Hematopoietic multipotent progenitor cell treated with erythropoietin and hydrocortisone succinate and interleukin-3 and kit ligand, for 15 days (in vitro differentiated cells): Measurements from ENCODE around the gene EPHA4.

Experiments
- DNase-seq: peaks from one replicate; pipeline ENCODE4 v3.0.0-alpha.2; 2015; ENCODE audit warnings: low spot score

The EPHA4 gene

DNA sequence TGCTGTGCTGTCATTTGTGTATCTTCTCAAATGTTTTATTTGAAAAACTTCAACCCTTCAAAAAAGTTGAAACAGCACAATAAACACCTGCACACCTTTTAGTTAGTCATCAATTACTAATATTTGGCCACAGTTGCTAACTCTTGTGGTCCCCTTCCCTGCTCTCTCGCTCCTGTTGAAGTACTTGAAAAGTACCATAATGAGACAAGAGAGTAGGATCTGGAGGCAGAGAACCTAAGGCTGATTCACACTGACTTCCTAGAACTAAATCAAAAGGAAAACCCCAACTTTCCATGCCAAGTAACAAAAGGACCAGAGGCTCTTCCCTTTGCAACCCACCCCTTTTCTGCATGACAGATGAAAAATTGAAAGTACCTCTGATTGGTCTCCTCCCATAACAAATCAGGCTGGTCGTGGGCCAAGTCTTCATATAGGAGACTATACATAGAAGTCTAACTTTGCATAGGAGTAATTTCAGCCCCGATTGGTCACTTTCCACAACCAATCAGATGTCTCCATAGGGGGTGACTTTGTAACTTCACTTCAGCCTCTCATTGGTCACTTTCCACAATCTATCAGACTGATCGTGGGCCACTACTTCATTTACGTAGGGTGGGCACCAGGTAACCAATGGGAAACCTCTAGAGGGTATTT, 179.7 kb downstream of the EPHA4 start:
- no peak for DNase-seq

DNA sequence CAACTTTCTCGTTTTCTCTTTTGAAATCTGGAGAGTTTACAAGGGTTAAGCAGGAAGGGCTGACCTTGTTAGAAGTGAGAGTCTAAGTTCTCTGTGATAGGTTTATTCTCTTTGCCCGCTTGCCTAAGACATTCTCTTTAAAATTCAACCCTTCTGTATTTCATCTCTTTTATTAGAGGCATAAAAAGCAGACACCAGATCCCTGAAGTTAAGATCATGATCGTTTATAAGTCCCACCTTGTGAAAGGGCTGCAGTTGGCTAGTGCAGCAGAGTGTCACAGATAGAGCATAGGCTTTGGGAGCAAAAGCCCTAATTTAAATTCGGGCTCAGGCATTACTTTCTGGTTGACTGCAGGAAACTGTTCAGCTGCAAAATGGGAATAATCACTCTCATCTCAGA, 181.2 kb downstream of the EPHA4 start:
- DNase-seq = no peak

DNA sequence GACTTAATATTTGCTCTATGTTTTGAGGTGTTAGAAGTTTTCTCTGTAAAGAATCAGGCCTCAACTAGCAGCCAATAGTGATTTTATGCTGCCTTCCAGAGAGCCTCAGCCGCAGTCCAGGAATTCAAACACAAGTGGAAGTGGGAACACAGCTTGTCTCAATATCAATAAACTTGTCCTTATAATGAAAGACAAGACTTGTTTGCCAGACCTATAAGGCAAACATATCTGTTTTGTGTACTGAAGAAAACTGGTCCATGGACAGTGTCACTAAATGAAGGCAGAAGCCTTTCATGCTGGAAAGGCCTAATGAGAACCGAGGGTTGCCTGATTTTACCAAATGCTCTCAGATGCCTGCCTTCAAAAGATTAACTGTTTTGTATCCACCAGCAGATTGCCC, 182.2 kb downstream of the EPHA4 start:
- no peak for DNase-seq

DNA sequence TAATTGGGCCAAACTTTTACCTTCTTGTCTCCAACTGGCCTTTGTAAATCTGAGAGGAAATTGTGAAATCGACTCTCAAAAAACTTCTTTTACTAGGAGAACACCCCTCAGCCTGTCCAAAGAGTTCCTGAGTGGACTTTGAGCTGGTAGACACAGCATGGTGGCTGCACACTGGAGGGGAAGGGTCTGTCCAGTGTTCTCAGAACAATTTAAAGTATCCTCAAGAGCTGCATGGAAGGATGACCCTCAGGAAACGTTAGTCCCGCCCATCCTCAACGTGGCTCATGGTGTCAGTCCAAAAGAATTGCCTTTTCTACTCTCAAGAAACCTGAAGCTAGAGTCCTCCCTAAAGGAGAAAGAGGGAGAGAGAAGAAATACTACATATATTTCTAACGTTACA, 182.7 kb downstream of the EPHA4 start:
- DNase-seq = no peak

DNA sequence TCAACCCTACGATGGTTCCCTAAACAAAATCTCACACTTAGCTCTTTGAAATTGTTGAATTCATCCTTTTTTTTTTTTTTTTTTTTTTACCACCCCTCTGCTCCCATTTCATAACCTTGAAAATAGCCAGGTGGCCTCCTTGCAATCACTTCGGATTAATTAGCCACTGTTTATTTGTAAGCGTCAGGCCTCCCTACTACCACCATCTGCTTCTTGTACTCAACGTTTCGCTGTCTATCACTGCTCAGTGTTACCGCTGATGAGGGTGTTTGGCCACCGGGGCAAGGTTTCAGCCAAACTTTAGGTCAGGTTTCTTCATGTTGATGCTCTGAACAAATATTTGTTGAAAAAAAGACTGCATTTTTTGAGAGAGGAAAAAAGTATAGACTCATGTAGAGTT, 183.2 kb downstream of the EPHA4 start:
- no peak for DNase-seq

DNA sequence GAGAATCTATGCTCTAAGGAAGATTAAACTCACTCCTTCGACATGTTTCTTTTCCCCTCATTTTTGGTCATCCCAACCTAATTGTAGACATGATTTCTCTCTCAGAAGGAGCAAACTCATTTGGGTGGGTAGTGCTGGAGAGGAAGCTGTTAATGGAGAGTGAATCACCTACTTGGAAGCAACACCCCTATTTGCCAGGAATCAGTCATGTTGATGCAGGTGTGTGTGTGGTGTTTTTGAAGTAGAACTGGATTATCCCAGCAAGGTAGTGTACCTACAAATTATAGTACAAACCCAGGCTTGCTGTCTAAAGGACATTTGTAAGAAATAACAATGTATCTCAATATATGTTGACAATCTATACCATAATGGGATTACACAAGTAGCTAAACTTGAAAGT, 186.4 kb downstream of the EPHA4 start:
- no peak for DNase-seq

DNA sequence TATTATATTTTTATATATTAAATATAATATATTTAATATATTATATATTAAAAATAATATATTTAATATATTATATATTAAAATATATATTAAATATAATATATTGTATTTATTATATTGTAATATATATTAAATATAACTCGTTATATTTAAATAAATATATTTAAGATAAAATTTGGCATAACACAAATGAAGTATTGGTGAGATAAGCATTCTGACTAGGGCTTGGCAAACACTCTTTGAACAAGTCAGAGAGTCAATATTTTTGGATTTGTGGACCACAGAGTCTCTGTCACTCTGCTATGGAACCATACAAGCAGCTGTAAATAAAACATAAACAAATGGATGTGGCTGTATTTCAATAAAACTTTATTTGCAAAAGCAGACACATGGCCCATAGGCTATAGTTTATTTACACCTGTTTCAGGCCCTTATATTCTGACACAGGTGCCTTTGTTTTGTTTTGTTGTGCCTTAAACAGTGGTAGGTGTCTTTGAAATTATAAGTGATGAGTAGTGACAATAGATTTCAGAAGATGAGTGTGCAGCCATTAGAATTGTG, 190.1 kb downstream of the EPHA4 start:
- no peak for DNase-seq

DNA sequence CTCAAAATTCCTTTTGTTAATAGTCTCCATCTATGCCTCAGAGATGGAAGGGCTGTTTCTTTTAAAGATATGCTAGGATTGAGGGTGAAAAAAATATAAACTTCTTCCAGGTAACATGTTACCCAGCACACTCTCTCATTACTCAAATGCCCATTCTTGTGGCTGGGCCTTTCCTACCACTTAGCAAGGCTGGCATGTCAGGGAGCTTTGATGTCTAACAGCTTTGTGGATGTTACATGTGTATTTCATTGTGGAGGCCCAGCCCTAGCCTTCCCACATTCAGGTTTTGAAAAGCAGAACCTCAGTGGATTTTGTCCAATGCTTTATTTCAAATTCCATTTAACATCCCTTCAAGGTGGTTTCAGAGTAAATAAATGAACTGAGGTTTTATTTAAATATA, 191.4 kb downstream of the EPHA4 start:
- DNase-seq = no peak

DNA sequence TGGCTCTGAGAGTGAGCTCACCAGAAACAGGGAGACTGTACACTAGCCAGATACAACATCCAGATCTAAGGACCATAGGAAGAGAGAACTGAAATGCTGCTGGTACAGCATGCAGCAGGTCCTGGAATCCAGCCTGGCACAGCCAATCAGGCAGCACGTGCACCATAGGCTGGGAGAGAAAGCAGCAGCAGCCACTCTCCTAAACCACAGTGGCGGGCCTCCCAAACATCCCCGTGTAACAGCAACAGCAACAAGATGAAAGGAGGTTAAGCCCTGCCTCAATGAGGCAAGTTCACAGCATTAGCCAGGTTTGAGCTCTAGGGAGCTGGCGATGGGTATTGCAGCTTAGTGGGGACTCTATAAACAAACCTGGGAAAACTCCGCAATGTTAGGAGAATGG, 192.0 kb downstream of the EPHA4 start:
- DNase-seq = no peak

DNA sequence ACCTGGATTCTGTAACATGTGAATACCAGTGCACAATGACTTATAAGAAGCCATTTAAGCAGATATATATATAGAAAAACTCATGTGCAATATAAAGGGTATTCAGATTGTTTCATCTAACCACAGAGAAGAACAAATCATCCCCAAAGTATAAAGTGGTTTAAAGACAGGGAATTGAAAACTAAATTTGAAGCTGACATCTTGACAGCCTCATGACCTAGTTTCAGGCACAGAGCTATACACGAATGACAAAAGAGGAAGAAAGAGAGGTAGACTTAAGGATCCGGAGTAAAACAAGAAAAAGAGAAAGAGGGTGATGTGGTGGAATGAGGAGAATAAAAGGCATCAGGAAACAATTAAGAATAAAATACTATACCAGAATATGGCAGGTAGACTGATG, 194.5 kb downstream of the EPHA4 start:
- DNase-seq = no peak

DNA sequence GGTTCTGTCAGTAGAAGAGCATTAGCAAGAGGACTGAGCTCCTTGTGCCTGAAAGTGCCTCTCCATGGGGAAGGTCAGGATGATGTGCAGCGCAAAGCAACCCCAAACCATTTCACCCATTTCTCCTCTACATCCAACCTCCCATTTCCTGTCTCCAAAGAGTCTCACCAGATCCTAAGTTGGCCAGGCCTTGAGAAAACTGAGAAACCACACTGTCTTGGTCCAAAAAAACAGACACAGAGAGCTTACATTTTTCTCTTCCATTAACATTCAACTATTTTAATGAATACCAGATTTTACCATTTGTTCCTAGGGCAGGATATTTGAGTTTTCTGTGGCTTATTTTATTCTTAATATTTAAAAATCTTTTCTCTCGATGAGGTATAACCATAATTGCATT, 195.0 kb downstream of the EPHA4 start:
- no peak for DNase-seq

DNA sequence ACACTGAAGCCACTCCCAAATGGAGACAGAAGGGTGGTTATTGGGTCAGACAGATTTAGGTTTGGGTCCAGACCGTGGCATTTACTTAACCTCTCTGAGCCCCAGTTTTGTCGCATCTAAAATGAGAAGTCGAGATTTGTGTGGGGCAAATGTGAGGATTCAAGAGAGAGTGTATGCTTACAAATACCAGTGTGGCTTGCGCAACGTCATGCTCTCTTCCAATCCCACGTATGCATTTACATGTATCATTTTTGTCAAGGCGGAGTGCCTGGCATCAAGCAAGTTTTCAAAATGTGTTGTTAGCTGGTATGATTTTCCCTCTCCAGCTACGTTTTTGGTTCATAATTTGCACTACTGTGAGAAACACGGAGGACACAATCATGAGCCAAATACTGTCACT, 197.9 kb downstream of the EPHA4 start:
- no peak for DNase-seq

DNA sequence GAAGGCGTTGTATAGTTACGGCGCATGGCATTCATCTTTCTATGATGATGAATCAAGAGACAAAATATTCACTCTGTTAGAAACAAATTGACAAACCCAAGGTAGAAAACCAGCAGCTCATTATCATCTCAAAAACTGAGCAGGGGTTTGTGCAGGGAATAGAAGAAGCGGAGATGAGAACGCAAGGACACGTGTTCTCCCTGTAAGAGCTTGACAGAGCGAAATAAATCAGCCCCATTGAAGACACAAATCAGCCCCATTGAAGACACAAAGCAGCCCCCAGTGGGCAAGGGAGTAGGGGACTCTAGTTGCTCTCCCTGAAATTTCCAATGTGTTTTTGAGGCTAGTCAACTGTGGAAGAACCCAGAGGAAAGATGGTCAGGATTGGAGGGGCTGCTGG, 199.2 kb downstream of the EPHA4 start:
- no peak for DNase-seq

DNA sequence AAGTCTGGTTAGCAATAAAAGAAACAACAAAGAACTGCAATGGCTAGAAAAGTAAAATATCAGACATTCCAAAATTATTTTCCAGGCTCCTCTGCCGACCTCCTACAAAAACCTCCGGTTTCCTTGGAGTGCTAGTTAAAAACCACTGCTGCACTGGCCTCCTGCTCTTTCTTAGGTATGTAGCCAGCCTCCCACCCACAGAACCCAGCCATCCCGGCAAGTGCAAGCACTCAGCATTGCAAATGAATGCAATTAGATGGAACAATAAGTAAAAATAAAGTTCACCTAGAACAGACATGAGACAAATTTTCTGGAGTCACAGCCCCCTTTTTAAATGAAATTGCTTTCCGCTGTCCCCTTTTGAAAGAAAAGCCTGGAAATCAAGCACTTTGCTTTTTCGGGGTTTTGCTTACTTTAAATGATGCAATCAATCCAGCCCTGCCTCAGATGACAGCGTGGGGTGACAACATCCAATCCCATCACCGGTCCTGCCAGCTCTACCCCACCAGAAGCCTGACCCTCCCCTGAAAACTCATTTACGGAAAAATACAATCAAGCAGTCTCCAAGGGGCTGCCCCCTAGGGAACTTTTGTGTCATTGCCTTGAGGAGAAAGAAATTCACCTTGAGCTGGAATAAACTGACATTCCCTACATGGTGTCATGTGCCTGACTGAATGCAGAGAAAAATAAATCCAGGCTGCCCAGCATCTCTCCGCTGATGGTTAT, 199.8 kb downstream of the EPHA4 start:
- DNase-seq = no peak

DNA sequence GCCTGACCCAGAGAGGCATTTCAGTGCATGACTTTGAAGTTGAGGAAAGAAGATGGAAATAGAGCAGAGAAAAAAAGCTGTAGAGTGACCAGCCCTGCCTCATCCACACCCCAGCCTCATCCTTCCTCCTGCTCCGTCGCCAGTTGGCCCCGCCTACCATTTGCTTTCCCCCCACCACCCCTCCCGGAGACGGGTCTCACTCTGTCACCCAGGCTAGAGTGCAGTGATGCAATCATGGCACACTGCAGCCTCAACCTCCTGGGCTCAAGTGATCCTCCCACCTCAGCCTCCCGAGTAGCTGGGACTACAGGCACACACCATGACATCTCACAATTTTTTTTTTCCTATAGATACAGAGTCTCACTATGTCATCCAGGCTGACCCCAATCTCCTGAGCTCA, 200.8 kb downstream of the EPHA4 start:
- no peak for DNase-seq

DNA sequence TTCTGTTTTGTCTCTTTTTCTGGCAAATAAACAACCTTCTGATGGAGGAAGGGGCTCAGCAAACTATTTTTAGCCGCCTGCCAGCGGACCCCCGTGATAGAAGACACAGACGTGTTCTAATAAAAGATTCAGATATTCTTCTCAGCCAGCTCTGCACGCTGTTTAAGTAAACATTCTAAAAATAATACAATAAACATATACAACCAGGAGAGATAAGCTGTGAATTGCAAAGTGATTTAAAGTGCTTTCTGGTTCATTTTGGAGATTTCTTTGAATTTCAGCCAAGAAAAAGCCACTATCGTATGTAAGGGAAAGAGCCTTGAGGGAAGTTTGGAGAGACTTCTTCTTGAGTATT, 201.3 kb downstream of the EPHA4 start:
- no peak for DNase-seq

DNA sequence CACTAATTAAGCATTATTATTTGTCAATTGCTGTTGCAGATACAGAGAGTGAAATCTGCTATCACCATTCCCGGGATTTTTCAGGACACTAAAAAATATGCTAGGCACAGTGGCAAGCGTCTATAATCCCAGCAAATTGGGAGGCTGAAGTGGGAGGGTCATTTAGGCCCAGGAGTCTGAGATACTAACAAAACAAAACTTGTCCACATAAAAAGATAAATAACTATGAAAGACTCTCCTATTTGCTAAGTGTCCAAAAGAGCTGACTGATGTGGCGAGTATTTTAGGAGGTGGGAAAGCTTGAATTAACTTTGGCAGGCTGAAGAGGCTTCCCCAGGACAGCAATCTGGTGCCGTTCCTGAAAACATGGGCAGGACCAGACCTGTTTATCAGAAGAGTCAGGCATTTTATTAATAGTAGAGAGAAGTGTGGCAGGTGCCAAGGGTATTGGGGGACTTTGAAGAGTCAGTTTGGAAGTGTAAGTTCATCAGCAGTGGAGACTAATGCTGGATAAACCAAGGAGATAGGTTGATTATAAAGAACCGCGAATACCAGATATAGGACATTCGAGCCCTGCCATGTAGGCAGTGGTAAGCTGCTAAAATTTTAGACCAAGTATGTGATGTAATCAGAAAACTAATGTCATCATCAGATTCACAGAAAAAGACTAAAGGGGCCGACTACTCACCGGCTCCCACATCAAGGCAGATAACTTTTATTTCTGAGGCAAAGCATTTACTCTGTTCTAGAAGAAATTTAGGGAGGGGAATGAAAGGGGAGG, 201.8 kb downstream of the EPHA4 start:
- DNase-seq = no peak
